GM18508 (cell line): ENCODE results near the gene UBXN1.

Experiments
- ATAC-seq: cut with Tn5 transposase; IDR thresholded peaks from one replicate; pipeline ENCODE4 v1.9.1; 2021; ENCODE audit warnings: moderate number of reproducible peaks; ENCODE audit not compliant: insufficient read depth, unreplicated experiment

UBXN1 gene

GRCh38 chr11:62648185-62648966 lies 30.5 kb downstream of the UBXN1 start:
- no peak for ATAC-seq

- ATAC-seq, result no peak
Observed at GRCh38 chr11:62647609-62648005, 31.3 kb downstream of the UBXN1 start.

DNA sequence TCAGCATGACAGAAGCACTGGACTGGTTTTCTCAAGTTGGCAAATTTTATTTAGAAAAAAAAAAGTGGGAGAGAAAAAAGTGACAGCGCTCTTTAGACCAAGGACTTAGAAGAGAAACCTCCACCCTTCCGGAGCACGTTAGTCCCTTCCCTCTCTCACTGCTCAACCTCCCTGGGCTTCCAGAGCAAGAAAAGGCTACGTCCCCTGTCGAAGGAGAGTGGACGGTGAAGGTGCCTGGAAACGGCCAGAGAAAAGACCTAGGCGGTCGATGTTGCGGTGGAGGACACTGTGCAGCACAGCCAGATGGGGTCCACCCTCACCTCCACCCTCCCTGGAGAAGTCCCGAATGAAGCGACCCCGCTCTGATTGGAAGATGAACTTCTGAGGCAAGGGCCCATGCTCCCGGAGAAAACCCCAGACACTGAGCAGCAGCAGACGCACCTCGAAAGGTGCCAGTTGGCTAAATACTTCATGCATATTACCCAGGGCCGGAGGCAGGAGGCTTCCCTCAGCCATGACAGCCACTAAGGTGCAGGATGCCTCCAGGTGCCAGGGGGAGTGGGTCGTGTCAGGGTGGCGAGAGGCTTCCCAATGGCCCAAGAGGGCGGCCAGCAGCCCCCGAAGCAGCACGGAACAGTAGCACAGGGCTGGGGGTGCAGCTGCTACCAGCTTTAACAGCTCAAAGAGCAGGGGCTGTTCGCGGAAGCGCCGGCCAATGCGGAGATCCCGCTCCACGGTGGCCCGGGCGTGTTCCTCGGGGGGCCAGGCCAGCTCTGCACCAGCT lies 31.9 kb downstream of the UBXN1 start:
- ATAC-seq, result no peak

- no peak for ATAC-seq
Observed at GRCh38 chr11:62645946-62646824, 32.7 kb downstream of the UBXN1 start, which contains the start of gene GANAB. Gene GANAB, minus strand, starts transcription at chr11:62646613. Its CDS starts 14 bp downstream, at chr11:62646599.

GRCh38 chr11:62645671-62645945 lies 33.3 kb downstream of the UBXN1 start:
- ATAC-seq, result no peak

DNA sequence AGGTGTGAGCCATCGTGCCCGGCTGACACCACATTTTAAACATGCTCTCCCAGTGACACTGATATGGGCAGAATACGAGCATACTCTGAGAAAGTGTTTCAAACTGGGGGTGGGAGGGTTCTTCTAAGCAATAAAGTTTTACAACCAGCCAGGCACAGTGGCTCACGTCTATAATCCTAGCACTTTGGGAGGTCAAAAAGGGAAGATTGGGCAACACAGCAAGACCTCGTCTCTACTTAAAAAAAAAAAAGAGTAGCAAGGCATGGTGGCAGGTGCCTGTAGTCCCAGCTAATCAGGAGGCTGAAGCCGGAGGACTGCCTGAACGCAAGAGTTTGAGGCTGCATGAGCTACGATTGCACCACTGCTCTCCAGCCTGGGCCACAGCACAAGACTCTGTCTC lies 34.7 kb downstream of the UBXN1 start:
- ATAC-seq, result no peak

DNA sequence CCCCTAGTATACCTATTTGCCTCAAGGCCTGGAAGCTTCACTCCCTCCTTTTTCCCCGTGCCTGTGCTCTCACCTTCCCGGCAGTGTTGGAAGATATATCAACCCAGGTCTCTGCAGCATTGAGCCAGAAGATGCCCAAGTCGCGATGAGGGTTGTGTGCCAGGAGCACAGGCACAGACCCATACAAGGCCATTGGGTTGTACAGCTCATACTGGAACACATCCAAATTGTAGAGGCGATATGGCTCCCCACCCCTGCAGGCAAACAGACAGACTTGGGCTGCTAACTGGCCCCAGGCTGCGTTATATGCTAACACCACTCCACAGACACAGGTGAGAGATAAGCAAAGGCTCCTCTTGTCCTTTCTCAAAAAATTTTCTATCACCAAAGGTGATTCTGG lies 46.4 kb downstream of the UBXN1 start:
- ATAC-seq, result no peak

GRCh38 chr11:62627713-62628112 lies 51.2 kb downstream of the UBXN1 start:
- no peak for ATAC-seq
